OCI-M2 (cell line): ENCODE measurements around the gene FOXJ2.
"Not testable (repeated sequence)": the region's sequence is repeated elsewhere in the genome, so short reads cannot be mapped to it uniquely, and the experiment has no call there.

ENCODE experiments used
- DNase-seq: peaks from one replicate; lab custom pipeline; 2025; ENCODE audit not compliant: unreplicated experiment; lab: John Stamatoyannopoulos, UW

Gene FOXJ2

GRCh38 chr12:8058506-8058905, 26.0 kb downstream of the FOXJ2 start:
- DNase-seq, result no peak

DNA sequence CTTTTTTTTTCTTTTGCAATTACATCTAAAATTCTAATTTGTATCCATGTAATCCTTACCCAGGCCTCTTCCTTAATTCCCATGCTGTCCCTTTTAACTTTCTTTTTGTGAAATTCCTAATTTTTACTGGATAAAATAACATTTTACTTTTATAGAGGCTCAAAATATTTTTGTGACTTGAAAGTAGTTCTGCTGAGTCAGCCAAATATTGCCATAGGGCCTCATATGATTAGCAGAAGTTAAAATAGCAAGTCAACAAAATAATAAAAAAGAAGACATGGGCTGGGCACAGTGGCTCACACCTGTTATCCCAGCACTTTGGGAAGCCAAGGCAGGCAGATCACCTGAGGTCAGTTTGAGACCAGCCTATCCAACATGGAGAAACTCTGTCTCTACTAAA, 31.6 kb downstream of the FOXJ2 start:
- no peak for DNase-seq

- DNase-seq, result no peak
Measured at GRCh38 chr12:8065991-8066594, 33.6 kb downstream of the FOXJ2 start, which contains the start of gene C3AR1. Gene C3AR1 (minus strand): TSS chr12:8066359. CDS start chr12:8060185, 6,174 bp downstream.

GRCh38 chr12:8069582-8069981, 37.1 kb downstream of the FOXJ2 start:
- no peak for DNase-seq

GRCh38 chr12:8071820-8072219, 39.3 kb downstream of the FOXJ2 start:
- not testable (repeated sequence) for DNase-seq

DNA sequence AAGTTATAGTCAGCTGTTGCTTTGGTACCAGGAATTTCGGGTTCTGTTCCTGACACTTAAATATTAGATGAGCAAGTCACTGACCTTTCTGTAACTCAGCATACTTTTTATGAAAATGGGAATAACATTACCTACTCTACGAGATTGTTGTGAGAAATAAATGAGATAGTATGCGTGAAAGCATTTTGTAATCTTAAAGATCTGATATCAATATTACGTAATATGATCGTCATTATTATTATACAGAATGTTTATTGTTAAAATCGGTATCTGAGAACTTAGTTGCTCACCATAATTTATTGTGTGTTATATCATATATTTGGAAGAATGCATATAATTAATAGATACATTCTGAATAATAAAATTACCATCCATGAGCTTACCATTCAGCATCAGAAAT, 43.4 kb downstream of the FOXJ2 start:
- no peak for DNase-seq

- DNase-seq, result no peak
Measured at GRCh38 chr12:8076366-8076765, 43.9 kb downstream of the FOXJ2 start.

- DNase-seq, result no peak
Measured at GRCh38 chr12:8077207-8077606, 44.7 kb downstream of the FOXJ2 start.

DNA sequence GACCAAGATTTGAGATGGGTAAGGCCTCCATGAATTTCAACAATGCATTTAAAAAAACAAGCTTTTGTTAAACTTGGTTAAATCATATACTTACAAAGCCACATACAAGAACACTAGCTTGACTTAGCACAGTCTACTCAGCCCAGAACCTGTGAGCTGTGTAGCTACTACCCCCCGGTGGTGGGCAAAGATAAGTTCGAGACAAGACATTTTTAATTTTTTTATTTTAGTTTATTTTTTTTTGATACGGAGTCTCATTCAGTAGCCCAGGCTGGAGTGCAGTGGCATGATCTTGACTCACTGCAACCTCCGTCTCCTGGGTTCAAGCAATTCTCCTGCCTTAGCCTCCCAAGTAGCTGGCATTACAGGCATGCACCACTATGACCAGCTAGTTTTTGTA, 45.9 kb downstream of the FOXJ2 start:
- no peak for DNase-seq

GRCh38 chr12:8078916-8079315, 46.4 kb downstream of the FOXJ2 start:
- DNase-seq, result no peak

GRCh38 chr12:8080120-8080519, 47.6 kb downstream of the FOXJ2 start:
- no peak for DNase-seq

- DNase-seq, result no peak
Measured at GRCh38 chr12:8081251-8081920, 48.9 kb downstream of the FOXJ2 start.

GRCh38 chr12:8082808-8083100, 50.2 kb downstream of the FOXJ2 start:
- no peak for DNase-seq

GRCh38 chr12:8084351-8084750, 51.8 kb downstream of the FOXJ2 start:
- DNase-seq, result not testable (repeated sequence)

DNA sequence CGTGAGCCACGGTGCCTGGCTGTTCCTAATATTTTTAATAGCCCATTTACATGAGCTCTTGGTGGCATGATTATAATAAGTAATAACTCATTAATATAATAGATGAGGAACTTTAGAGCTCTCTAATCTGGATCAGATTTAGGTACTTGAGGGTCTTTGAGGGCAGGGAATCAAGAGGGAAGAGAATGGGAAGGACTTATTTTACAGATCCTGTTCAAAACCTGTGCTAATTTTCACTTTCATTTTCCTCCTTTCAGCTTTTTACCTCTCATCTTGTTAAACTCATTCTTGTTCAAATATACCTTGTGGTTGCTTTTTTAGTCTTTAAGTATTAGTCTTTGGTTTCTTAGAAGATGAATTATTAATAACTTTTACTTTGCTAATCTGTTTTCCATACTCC, 55.1 kb downstream of the FOXJ2 start:
- no peak for DNase-seq

- DNase-seq, result no peak
Measured at GRCh38 chr12:8088574-8088973, 56.1 kb downstream of the FOXJ2 start.

- DNase-seq, result not testable (repeated sequence)
Measured at GRCh38 chr12:8089277-8089676, 56.8 kb downstream of the FOXJ2 start.

DNA sequence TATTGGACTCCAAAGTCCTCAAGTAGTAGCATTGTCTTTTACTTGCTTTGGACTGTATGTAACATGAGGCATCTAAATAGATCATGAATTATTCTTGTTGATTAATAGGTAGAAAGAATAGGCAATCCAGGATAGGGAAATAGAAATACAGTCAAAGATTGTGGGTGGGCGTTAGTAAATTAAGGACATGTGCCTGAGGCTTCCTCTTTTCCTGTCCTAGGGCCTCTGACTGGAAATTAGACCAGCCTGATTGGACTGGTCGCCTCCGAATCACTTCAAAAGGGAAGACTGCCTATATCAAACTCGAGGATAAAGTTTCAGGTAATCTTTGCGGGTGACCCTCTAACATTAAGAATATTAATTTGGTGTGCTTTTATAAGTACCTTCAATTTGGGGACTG, 57.2 kb downstream of the FOXJ2 start:
- no peak for DNase-seq

DNA sequence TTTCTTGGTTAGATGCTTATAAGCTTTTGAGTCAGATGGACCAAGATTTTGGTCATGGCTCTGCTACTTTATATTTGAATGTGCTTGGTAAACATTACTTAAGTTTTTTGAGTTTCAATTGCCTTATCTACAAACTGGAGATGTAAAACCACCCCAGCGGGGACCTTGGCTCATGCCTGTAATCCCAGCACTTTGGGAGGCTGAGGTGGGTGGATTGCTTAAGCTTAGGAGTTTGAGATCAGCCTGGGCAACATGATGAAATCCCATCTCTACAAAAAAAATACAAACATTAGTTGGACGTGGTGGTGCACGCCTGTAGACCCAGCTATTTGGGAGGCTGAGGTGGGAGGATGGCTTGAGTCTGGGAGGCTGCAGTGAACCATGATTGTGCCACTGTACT, 60.8 kb downstream of the FOXJ2 start:
- DNase-seq, result no peak

- no peak for DNase-seq
Measured at GRCh38 chr12:8096281-8096915, 63.9 kb downstream of the FOXJ2 start.

DNA sequence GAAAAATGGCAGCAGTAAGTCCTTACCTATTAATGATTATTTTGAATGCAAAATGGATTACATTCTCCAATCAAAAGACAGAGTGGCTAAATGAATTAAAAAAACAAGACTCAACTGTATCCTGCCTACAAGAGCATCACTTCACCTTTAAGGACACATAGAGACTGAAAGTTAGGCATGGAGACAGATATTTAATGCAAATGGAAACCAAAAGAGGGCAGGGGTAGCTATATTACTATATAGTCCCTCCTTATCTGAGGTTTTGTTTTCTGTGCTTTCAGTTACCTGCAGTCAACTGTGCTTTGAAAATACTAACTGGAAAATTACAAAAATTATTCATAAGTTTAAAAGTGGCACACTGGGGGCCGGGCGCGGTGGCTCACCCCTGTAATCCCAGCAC, 66.7 kb downstream of the FOXJ2 start:
- DNase-seq, result no peak
